ENCODE results near the gene CGREF1.

DNA sequence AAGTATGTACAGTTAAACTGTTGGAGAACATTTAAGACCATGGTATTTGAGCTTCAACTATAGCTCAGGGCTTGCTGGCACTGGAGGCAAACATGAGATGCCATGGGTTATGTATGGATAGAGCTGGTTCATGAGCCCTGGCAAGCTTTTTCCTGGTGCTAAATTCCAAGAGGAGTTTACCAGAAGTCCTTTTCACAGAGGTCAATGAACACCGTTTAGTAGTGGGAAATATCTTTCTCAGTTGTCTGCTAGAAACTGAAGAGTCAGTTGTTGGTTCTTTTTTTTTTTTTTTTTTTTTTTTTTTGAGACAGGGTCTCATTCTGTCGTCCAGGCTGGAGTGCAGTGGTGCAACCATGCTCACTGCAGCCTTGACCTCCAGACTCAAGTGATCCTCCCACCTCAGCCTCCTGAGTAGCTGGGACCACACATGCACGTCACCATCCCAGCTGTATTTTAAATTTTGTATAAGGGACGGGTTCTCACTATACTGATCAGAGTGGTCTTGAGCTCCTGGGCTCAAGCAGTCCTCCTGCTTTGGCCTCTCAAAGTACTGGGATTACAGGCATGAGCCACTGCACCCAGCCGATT, 31.0 kb downstream of the CGREF1 start:
- TF ChIP-seq POLR2AphosphoS5 (IDR thresholded peaks at IDR 0.05) (no peak), EP300 (IDR thresholded peaks at IDR 0.05) (no peak)
- TF ChIP-seq, protein P1, sequence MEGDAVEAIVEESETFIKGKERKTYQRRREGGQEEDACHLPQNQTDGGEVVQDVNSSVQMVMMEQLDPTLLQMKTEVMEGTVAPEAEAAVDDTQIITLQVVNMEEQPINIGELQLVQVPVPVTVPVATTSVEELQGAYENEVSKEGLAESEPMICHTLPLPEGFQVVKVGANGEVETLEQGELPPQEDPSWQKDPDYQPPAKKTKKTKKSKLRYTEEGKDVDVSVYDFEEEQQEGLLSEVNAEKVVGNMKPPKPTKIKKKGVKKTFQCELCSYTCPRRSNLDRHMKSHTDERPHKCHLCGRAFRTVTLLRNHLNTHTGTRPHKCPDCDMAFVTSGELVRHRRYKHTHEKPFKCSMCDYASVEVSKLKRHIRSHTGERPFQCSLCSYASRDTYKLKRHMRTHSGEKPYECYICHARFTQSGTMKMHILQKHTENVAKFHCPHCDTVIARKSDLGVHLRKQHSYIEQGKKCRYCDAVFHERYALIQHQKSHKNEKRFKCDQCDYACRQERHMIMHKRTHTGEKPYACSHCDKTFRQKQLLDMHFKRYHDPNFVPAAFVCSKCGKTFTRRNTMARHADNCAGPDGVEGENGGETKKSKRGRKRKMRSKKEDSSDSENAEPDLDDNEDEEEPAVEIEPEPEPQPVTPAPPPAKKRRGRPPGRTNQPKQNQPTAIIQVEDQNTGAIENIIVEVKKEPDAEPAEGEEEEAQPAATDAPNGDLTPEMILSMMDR (IDR thresholded peaks at IDR 0.05) = no peak
